ENCODE data around the gene KRTAP5-4.
"Not testable (repeated sequence)": the region's sequence is repeated elsewhere in the genome, so short reads cannot be mapped to it uniquely, and the experiment has no call there.

The KRTAP5-4 gene

GRCh38 chr11:1648653-1649420 is 26.9 kb upstream of the KRTAP5-4 start:
- DNase-seq (ENCODE audit: insufficient read length, low spot score) (no peak), FAIRE-seq (no peak)
- no peak for TF ChIP-seq POLR2A (IDR thresholded peaks at IDR 0.05; ENCODE audit: low read depth, low read length)

DNA sequence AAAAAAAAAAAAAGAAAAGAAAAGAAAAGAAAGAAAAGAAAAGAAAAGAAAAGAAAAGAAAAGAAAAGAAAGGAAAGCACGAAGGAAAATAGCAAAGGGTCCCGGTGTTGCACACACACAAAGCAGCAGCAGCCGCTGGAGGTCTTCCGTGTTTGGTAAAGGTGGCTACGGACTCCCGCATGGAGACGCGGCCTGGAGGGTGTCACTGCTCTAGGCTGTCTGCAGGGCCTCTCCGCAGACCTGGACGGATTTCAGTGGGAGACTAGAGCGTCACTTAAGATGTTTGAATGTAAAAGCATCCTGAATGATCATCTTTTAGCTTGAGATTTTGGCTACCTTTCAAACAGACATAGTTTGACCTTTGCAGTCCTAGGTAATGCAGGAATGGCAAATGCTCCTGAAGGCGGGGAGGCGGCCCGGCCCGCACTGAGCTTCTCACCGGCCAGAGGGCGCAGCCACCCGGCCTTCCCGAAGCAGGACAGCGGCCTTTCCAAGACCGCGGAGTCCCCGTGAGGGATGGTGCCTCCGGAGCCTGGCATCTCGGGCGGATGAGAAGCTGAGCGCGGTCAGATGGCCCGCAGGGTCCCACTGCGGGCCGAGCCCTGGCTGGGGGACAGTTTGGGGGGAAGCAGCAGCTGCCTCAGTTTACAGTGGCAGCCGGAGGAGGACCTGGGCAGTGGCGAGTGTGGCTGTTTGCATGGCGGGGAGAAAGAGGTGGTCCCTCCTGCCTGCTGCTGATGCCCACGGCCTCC is 26.1 kb upstream of the KRTAP5-4 start:
- DNase-seq (ENCODE audit: insufficient read length, low spot score) (no peak), FAIRE-seq (no peak)
- TF ChIP-seq POLR2A (IDR thresholded peaks at IDR 0.05; ENCODE audit: low read depth, low read length) = no peak

- not testable (repeated sequence) for DNase-seq (ENCODE audit: insufficient read length, low spot score); FAIRE-seq
These were observed 24.6 kb upstream of the KRTAP5-4 start for GRCh38 chr11:1646540-1646939.

GRCh38 chr11:1645357-1645821 is 23.5 kb upstream of the KRTAP5-4 start:
- no peak for DNase-seq (ENCODE audit: insufficient read length, low spot score)
- no peak for TF ChIP-seq POLR2A (IDR thresholded peaks at IDR 0.05; ENCODE audit: low read depth, low read length)
- no peak for FAIRE-seq

DNA sequence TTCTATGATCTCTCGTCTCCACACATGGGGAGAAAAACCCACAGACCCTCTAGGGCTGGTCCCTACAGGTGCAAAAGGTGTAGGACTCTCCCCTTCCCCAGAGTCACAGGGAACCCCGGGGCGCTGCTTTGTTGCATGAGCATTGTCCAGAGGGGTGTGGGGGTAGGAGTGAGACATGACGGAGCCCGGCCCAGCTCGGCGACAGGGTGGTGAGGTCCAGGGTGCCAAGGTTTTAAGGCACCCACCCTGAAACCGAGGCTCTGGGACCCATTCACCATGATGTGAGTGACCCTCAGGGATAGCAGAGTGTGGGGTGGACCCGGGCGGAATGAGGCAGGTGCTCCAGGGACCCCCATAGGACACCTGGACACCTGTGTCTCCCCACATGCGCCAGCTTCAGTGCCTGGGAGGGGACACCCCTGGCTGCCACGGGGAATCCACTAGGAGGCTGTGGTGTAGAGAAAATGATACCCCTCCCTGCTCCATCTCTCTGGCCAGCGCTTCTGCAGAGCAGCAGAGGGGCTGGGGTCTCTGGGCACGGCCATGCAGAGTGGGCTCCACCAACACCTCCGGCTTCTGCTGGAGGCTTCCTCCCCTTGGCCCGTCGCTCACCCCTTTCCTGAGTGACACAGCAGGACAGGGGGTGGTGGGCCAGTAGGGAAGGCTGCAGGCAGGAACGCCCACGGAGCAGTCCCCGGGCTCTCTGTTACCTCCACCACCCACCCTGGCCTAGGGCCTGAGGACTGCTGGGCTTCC is 22.8 kb upstream of the KRTAP5-4 start:
- TF ChIP-seq POLR2A (IDR thresholded peaks at IDR 0.05; ENCODE audit: low read depth, low read length) = no peak
- no peak for FAIRE-seq
- no peak for DNase-seq (ENCODE audit: insufficient read length, low spot score)

DNA sequence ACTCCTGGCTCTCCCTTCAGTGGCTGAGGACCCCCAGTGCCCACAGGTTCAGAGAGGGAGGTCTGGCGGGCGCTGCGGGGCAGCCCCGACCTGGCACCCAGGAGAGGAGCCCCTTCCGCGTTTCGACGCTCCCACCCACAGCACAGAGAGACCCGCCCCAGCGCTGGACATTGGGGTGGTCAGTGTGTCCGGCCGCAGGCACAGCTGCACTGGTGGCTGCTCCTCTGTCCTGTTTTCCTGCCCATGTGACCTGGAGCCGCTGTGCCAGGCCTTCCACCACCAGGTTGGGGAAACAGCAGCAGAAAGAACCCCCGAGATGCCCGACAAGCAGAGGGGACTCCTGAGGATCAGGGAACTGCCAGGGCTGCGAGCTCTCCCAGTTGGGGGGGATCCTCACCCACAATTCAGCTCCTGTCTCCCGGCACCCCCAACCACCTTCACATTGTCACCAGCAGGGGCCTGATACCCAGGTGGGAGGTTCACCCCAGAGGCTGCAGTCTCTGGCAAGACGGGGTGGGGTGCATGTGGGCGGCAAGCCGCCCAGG is 21.3 kb upstream of the KRTAP5-4 start:
- TF ChIP-seq POLR2A (IDR thresholded peaks at IDR 0.05; ENCODE audit: low read depth, low read length) = no peak
- FAIRE-seq = no peak
- DNase-seq (ENCODE audit: insufficient read length, low spot score) = no peak

- DNase-seq (ENCODE audit: insufficient read length, low spot score) = no peak
- no peak for FAIRE-seq
- TF ChIP-seq POLR2A (IDR thresholded peaks at IDR 0.05; ENCODE audit: low read depth, low read length) = no peak
These were observed 20.6 kb upstream of the KRTAP5-4 start for GRCh38 chr11:1642288-1643145.

DNA sequence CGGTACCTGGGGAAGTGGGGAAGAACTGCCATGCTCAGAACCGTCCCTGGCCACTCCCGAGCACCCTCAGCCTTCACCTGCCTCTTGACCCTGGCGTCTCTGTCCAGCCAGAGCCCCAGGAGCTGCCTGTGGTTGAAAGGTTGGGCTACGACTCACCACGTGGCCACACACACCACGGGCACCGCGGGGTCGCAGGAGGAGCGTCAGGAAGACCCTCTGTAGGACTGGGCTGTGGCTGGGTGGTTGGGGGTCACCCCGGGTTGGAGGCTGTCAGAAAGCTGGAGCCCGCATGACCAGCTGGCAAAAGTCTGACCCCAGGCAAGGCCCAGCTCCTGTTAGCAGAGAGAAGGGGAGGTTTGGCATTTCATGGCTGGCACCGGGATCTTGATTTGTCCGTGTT is 19.2 kb upstream of the KRTAP5-4 start:
- no peak for TF ChIP-seq POLR2A (IDR thresholded peaks at IDR 0.05; ENCODE audit: low read depth, low read length)
- FAIRE-seq (no peak), DNase-seq (ENCODE audit: insufficient read length, low spot score) (no peak)

DNA sequence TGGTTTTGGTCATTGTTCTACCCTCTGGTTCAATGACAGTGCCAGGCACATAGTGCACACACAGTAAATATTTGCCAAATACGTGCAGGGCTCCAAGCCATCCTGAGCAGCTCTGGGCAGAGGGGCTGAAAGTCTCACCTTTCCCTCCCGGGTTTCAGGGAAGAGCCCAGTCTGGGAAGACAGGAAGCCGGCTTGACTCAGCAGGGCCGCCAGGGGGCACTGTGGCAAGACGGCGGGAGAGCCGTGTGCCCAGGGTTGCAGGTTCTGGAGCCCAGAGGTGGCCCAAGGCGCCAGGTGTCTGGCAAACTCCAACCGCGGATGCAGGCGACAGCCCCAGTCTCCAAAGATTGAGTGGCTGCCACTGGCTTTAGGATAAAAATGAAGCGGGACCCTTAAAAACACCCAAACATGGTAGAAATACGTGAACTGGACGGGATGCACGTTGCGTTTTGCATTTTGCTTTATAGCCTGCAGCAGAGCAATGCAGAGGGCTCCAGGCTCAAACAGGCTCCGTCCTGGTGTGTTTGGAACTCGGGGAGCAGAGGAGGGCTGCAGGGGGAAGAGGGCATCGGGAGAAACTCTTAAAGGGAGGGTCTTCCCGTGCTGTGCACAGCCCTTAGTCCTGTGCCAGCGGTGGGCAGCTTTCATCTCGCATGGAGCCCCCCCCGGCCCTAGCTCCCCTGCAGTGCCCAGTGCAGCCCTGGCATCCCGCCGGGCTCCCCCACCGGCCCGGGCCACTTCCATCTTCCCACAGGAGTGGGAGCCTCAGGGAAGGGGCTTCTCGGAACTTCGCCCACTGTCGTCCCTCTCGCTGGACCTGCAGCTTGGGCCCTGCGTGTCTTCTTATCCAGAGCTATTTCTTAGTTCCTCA is 18.4 kb upstream of the KRTAP5-4 start:
- TF ChIP-seq POLR2A (IDR thresholded peaks at IDR 0.05; ENCODE audit: low read depth, low read length) = no peak
- peak; percentile 79 for DNase-seq (ENCODE audit: insufficient read length, low spot score)
- FAIRE-seq = no peak

GRCh38 chr11:1639666-1640065 is 17.7 kb upstream of the KRTAP5-4 start:
- DNase-seq (ENCODE audit: insufficient read length, low spot score) (no peak), FAIRE-seq (no peak)
- TF ChIP-seq POLR2A (IDR thresholded peaks at IDR 0.05; ENCODE audit: low read depth, low read length) = no peak

GRCh38 chr11:1639102-1639620 is 17.2 kb upstream of the KRTAP5-4 start:
- DNase-seq (ENCODE audit: insufficient read length, low spot score) = no peak
- no peak for FAIRE-seq
- no peak for TF ChIP-seq POLR2A (IDR thresholded peaks at IDR 0.05; ENCODE audit: low read depth, low read length)

GRCh38 chr11:1638344-1638743 is 16.4 kb upstream of the KRTAP5-4 start:
- no peak for TF ChIP-seq POLR2A (IDR thresholded peaks at IDR 0.05; ENCODE audit: low read depth, low read length)
- FAIRE-seq (no peak), DNase-seq (ENCODE audit: insufficient read length, low spot score) (no peak)
